ENCODE measurements around the gene TBX2.

TBX2 gene

DNA sequence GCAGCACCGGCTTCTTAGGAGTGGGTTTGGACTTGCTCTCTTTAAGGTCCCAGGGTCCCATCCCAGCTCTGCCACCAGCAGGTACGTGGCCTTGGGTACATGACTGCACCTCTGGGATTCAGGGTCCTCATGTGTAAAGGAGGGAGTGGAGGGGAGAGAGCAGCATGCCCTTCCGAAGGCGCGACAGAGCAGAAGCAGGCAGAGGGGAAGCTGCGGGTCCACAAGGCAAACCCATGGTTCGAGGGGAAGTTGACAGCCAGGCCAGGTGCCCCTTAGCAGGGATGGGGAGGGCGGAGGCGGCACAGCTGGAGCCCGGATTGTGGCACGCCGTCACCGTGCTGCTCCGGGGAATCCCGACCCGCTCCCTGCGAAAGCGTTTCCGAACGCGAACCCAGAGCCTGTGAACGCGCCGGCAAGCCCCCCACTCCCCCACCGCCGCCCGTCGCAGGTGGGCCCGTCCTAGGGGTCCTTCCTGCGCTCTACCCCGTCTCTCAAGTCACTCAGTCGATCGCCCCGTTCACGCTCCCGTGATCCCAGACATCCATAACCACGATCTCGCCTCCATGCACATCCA lies 4.1 kb upstream of the TBX2 start:
- Histone ChIP-seq H3K4me3 (ENCODE audit: low read depth, low read length) (no peak overlapping the region), H3K9me3 (ENCODE audit: control insufficient read depth, insufficient read depth, low read depth, low read length) (no peaks in the 10 kb centered on the region), H3K4me1 (ENCODE audit: control insufficient read depth, insufficient read depth, low read length) (peaks cover 3% of the 10 kb centered on the region), H3K36me3 (ENCODE audit: control insufficient read depth in 2 of 2, insufficient read depth in 1 of 2, low read length in 2 of 2) (peaks cover 0 to 7% of the 10 kb centered on the region in 2 experiments; a peak in 1 of 3 replicates), H3K27ac (ENCODE audit: extremely low read depth, low read depth, low read length) (no peak overlapping the region)
- ChIA-PET CTCF (interaction anchor here (0.6 to 1.4 kb wide), 4 partner anchors 24 to 394 kb away, joined by 3 to 6 read pairs (median 3); no protein-coding TSS in a partner anchor), POLR2A (no interaction called here)
- TF ChIP-seq, protein P1, sequence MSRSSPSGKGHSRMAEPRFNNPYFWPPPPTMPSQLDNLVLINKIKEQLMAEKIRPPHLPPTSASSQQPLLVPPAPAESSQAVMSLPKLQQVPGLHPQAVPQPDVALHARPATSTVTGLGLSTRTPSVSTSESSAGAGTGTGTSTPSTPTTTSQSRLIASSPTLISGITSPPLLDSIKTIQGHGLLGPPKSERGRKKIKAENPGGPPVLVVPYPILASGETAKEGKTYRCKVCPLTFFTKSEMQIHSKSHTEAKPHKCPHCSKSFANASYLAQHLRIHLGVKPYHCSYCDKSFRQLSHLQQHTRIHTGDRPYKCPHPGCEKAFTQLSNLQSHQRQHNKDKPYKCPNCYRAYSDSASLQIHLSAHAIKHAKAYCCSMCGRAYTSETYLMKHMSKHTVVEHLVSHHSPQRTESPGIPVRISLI (tag by site-specific recombination; IDR thresholded peaks at IDR 0.05): no peak
- no peak for TF ChIP-seq YY1 (tag by site-specific recombination; IDR thresholded peaks at IDR 0.05)
- TF ChIP-seq KLF9 (tag by site-specific recombination; IDR thresholded peaks at IDR 0.05; ENCODE audit: low read depth): no peak
- no peak for TF ChIP-seq SALL2 (tag by site-specific recombination; IDR thresholded peaks at IDR 0.05; ENCODE audit: borderline replicate concordance)
- TF ChIP-seq ZNF184 (tag by site-specific recombination; IDR thresholded peaks at IDR 0.05): no peak
- TF ChIP-seq ZNF501 (tag by site-specific recombination; IDR thresholded peaks at IDR 0.05): no peak
- TF ChIP-seq, protein P2, sequence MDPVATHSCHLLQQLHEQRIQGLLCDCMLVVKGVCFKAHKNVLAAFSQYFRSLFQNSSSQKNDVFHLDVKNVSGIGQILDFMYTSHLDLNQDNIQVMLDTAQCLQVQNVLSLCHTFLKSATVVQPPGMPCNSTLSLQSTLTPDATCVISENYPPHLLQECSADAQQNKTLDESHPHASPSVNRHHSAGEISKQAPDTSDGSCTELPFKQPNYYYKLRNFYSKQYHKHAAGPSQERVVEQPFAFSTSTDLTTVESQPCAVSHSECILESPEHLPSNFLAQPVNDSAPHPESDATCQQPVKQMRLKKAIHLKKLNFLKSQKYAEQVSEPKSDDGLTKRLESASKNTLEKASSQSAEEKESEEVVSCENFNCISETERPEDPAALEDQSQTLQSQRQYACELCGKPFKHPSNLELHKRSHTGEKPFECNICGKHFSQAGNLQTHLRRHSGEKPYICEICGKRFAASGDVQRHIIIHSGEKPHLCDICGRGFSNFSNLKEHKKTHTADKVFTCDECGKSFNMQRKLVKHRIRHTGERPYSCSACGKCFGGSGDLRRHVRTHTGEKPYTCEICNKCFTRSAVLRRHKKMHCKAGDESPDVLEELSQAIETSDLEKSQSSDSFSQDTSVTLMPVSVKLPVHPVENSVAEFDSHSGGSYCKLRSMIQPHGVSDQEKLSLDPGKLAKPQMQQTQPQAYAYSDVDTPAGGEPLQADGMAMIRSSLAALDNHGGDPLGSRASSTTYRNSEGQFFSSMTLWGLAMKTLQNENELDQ (tag by site-specific recombination; IDR thresholded peaks at IDR 0.05; ENCODE audit: low read depth): no peak
- no peak for TF ChIP-seq ZNF571 (tag by site-specific recombination; IDR thresholded peaks at IDR 0.05)
- no peak for TF ChIP-seq PRDM1 (tag by site-specific recombination; IDR thresholded peaks at IDR 0.05)
- TF ChIP-seq ZNF621 (tag by site-specific recombination; IDR thresholded peaks at IDR 0.05): no peak
- TF ChIP-seq, protein P3, sequence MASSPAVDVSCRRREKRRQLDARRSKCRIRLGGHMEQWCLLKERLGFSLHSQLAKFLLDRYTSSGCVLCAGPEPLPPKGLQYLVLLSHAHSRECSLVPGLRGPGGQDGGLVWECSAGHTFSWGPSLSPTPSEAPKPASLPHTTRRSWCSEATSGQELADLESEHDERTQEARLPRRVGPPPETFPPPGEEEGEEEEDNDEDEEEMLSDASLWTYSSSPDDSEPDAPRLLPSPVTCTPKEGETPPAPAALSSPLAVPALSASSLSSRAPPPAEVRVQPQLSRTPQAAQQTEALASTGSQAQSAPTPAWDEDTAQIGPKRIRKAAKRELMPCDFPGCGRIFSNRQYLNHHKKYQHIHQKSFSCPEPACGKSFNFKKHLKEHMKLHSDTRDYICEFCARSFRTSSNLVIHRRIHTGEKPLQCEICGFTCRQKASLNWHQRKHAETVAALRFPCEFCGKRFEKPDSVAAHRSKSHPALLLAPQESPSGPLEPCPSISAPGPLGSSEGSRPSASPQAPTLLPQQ (tag by site-specific recombination; IDR thresholded peaks at IDR 0.05): no peak
- no peak for TF ChIP-seq WT1 (tag by site-specific recombination; IDR thresholded peaks at IDR 0.05)
- no peak for TF ChIP-seq ZNF530 (tag by site-specific recombination; IDR thresholded peaks at IDR 0.05; ENCODE audit: low read depth)
- TF ChIP-seq ZNF837 (tag by site-specific recombination; IDR thresholded peaks at IDR 0.05): no peak
- TF ChIP-seq, protein P4, sequence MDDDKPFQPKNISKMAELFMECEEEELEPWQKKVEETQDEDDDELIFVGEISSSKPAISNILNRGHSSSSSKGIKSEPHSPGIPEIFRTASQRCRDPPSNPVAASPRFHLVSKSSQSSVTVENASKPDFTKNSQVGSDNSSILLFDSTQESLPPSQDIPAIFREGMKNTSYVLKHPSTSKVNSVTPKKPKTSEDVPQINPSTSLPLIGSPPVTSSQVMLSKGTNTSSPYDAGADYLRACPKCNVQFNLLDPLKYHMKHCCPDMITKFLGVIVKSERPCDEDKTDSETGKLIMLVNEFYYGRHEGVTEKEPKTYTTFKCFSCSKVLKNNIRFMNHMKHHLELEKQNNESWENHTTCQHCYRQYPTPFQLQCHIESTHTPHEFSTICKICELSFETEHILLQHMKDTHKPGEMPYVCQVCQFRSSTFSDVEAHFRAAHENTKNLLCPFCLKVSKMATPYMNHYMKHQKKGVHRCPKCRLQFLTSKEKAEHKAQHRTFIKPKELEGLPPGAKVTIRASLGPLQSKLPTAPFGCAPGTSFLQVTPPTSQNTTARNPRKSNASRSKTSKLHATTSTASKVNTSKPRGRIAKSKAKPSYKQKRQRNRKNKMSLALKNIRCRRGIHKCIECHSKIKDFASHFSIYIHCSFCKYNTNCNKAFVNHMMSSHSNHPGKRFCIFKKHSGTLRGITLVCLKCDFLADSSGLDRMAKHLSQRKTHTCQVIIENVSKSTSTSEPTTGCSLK (tag by site-specific recombination; IDR thresholded peaks at IDR 0.05): no peak
- no peak for TF ChIP-seq ZNF274 (IDR thresholded peaks at IDR 0.05; ENCODE audit: low read length)
- no peak for TF ChIP-seq ZNF274 (tag by site-specific recombination; IDR thresholded peaks at IDR 0.05; ENCODE audit: borderline replicate concordance)
- TF ChIP-seq, protein P5, sequence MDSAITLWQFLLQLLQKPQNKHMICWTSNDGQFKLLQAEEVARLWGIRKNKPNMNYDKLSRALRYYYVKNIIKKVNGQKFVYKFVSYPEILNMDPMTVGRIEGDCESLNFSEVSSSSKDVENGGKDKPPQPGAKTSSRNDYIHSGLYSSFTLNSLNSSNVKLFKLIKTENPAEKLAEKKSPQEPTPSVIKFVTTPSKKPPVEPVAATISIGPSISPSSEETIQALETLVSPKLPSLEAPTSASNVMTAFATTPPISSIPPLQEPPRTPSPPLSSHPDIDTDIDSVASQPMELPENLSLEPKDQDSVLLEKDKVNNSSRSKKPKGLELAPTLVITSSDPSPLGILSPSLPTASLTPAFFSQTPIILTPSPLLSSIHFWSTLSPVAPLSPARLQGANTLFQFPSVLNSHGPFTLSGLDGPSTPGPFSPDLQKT (IDR thresholded peaks at IDR 0.05; ENCODE audit: borderline replicate concordance, low read depth, low read length): no peak
- TF ChIP-seq ZNF510 (tag by site-specific recombination; IDR thresholded peaks at IDR 0.05; ENCODE audit: insufficient replicate concordance): no peak
